GM19467 (cell line): Measurements from ENCODE around the gene RUNX1.

Experiments used
- ATAC-seq: cut with Tn5 transposase; IDR thresholded peaks from one replicate; pipeline ENCODE4 v1.9.1; 2021; ENCODE audit warnings: mild to moderate bottlenecking, moderate library complexity; ENCODE audit not compliant: unreplicated experiment

RUNX1 gene

DNA sequence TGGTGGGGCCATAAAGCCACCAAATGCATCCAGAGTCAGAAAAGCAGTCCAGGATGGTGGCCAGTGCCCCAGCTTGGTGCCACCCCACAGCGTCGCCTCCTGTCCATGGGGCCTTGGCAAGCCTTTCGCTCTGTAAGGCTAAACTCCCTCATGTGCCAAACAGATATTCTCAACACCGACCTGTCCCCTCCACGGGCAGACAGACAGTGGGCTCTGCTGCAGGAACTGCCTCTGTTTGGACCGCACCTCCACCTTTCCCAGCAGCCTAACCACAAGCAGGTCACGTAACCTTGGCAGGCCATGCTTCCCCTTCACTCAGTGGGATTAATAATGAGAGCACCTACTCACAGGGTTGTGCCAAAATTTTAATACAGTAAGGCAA lies 11.7 kb downstream of the RUNX1 start:
- no peak for ATAC-seq

GRCh38 chr21:35036465-35037383 lies 12.4 kb downstream of the RUNX1 start:
- no peak for ATAC-seq

GRCh38 chr21:35035581-35035980 lies 13.5 kb downstream of the RUNX1 start:
- ATAC-seq: no peak

GRCh38 chr21:35035116-35035515 lies 14.0 kb downstream of the RUNX1 start:
- no peak for ATAC-seq

DNA sequence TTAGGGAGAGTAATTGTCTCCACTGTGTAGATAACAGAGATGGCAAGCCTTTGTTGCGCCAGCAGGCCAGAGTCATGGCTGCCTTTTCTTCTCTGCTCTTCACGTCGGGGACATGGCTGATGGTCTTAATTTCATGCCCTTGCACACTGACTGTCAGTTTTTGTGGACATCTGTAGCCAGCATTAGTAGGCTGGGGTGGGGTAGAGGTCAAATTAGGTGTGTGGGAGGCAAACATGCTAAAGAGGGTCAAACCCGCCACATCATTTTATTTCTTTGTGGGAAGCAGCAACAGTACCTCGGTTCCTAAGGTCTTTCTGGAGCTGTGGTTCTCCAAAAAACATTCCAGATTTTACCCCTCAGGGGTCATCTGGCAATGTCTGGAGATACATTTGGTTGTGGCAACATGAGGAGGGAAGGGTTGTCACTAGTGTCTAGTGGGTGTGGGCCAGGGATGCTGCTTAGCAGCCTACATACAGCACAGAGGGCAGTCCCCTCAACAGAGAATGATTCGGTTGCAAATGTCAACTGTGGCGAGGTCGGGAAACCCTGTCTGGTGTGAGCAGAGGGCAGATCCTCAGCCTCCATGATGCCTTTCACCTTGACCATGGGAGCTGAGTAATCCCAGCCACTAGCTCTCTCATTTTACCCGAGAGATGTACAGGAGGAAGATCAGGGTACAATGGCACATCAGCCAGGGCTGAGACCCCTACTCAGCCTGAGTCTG lies 14.7 kb downstream of the RUNX1 start:
- ATAC-seq: no peak

GRCh38 chr21:35032474-35033263 lies 16.4 kb downstream of the RUNX1 start:
- ATAC-seq: no peak

DNA sequence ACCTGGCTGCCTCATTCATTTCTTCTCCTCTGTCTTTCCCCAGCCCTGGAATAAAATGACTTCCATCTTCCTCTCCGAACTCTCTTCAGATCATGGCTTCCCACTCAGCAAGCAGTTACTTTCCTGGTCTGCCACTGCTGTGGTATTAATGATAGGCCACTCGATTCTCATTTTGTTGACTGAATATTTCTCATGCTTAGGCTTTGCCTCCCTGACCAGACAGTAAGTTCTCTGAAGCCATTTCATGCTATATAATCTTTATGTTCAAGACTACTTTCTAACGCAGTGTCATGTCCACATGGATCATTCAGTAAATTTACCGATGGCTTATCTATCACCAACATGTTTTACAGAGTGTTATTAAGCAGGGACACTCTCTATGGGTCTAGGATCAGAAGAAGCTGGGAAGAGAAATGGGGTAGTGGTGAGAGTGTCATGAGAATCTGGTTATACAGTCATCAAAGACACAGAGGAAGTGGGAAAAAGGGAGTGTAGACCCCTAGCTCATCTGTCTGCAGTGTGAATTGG lies 20.6 kb downstream of the RUNX1 start:
- ATAC-seq: no peak

DNA sequence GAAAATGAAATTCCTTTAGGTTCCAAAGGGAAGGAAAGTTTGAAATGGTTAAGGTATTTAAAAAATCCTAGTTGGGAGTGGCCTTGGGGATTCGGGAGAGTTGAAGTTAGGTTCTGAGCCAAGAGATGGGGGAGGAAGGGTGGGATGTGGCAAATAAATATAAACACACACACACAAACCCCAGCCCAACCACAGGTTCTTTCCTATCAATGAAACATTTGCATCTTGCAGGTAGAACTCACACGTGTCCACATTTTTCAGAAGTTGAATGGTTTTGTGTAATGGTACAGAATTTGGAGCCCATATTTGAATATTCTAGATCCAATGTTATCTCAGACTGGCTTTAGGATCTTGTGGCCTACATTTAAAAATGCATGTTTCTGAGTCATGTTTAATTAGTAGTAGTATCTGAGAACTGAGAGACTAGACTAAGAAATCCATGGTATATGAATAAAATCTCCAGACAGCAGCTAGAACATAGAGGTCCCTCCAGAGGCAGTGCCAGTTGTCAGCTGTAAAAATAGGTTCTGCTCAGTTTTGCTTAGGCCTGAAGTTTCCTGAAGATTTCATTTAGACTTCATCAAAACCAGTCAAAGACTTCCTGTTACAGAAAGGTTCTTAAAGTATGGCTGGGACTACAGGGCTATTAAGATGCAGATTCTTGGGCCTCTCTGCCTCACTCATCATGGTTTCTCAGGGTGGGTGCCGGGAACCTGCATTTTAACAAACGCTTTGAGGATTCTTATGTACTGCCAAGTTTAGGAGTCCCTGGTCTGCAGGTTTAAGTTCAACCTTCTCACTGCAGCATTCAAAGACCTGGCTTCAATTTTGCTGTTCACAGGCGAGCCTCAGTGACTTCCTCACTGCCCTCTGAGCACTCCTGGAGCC lies 21.3 kb downstream of the RUNX1 start:
- ATAC-seq: no peak

DNA sequence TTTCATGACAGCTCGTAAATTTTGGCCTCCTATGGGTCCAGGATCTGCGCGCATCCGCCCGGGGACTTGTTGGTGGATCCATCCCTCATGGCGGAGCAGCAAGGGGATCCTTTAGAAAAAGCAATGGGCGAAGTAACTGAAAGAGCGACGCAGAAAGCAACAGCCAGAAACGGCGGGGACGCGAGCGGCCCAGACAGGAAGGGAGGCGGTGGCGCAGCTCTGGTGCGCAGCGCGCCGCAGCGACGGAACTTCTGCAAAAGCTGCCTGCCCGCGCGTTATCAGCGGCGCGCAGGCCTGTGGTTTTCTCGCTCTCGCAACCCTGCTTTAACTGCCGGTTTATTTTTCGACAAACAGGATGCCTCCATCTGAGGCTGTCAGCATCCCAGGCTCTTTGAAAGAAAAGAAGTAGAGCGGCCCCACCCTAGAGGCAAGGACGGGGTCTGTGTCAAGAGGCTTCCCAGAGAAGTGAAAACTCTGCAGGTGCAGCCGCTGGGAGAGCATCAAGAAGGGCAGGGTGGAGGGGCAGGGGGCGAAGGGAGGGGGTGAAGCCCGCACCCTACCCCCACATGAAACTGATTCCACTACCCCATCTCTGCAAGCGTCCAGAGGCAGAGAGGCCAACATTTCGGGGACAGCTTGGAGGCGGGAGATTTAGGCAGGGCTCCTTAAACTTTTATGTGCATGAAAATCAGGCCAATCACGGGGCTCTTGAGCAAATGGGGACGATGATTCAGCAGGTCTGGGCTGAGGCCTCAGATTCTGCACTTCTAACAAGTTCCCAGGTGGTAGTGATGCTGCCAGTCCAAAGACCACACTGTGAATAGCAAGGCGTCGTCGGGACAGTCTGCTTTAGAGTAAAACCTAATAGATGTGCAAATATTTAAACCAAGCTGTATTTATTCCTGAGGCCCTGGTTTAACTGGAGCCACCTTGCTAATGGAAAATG lies 22.2 kb downstream of the RUNX1 start:
- ATAC-seq: peak; percentile 85

- no peak for ATAC-seq
Measured at GRCh38 chr21:35026153-35026500, 23.0 kb downstream of the RUNX1 start.

DNA sequence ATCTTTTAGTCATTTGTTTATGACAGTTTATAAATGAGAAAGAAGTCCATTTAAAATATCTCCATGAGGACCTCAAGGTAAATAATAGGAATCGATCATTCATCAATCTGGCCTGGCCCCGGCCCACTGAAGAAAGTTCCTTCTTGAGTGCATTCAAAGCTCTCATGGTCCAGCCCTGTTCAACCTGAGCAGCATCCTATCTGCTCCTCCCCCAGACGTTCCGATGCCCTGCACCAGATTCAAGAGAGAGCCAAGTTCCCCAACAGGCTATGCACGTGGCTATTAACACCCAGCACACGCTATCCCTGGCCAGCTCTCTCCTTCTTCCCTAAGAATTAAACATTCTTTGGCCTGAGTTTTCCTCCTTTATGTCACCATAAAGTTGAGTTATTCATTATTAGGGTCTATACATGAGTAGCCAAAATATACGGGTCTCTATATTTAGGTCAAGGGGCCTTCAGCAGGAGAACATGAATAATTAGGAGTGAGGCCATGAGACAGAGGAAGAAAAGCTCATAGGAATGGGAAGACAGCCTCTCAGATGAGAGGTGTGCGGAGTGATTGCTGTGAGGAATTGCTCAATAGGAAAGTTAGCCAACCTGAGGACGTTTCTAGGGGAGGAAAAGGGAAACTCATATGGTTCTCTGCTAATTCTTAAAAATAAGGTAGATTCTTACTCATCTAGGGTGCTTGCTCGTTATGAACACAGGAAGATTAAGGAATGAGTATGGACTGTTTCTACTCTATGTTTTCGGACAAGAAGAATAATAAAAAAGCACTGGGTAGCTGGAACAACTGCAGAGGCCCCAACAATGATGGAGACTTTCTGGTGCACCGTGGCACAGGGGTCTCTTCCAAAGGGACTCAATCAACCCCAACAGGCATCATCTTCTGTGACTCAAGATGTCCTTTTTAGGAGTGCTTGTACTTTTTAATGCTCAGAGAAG lies 23.6 kb downstream of the RUNX1 start:
- no peak for ATAC-seq

DNA sequence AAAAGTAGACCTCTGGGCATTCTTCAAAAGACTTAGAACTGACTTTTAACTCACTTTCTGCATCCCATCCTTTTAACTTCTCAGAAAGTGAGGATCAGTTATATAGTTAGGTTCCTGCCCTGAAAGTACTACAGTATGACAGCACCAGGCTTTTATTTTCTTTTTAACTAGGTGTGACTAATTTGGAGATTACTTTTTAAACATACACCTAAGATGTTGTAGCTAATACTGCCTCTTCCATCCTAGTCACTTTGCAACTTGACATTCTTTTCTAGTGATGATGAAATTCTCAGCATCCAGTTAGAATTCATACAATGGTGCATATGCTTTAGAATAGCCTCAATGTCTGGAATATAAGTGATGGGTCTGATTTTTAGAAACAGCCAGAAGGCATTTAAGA lies 24.6 kb downstream of the RUNX1 start:
- ATAC-seq: no peak

DNA sequence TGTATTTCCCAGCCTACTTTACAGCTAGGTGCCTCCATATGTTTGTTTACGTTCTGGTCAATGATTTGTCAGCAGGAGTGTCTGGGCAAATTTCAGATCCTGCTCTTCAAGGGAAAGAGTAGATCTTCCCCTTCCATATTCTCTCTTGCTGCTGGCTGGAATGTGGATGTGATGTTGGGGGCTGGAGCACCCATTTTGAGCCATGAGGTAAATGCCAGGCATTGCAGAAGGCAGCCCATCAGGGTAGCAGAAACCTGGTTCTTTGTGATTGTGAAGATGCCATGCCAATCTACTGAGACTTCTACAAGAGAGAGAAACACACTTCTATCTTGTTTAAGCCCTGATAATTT lies 25.1 kb downstream of the RUNX1 start:
- ATAC-seq: no peak

DNA sequence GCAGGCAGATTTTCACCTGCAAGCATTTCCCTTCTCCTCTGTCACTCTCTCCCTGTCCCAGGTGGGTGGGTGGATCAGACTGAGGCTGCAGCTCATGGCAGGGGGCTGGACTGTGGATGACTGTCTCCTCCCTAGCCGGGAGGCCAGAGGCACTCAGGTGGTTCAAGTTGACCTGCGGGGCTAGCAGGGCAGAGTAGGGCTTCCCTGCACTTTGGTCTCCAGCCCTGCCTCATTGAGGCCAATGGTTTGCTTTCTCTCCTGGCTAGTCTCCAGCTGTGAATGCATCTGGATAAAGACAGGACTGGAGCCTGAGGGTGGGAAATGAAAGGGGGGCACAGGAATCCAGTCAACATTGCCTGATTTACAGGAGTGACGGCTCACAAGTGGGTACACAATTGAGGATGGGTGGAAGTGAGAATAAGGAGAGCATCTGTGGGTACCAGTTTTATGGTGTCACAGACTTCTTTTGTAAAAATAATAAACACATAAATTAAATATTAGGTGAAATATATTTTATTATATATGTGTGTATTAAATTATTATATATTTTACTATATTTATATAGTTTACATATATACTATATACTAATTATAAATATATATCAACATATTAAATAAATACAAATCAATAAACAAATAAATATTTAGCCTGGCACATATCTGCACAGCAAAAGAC lies 25.6 kb downstream of the RUNX1 start:
- ATAC-seq: no peak

- ATAC-seq: no peak
Measured at GRCh38 chr21:35021546-35021945, 27.6 kb downstream of the RUNX1 start.

GRCh38 chr21:35020902-35021301 lies 28.2 kb downstream of the RUNX1 start:
- ATAC-seq: no peak

- ATAC-seq: no peak
Measured at GRCh38 chr21:35020436-35020835, 28.7 kb downstream of the RUNX1 start.

- ATAC-seq: no peak
Measured at GRCh38 chr21:35019631-35020032, 29.5 kb downstream of the RUNX1 start.
